Stimulated activated effector memory CD8-positive, alpha-beta T cell treated with anti-CD3 and anti-CD28 coated beads, Interleukin-12 subunit alpha, Interleukin-12 subunit beta, amount 100 ng/mL, for 72 hours (primary cell): ENCODE data around the gene GGN.
A peak's percentile ranks its signal among the peaks of the same experiment; 100 is the strongest.
"Not testable (repeated sequence)": the region's sequence is repeated elsewhere in the genome, so short reads cannot be mapped to it uniquely, and the experiment has no call there.

Experiments used
- ATAC-seq: fragments of 150-1000 bp; cut with Tn5 transposase; 2 replicates; pipeline ENCODE4 v1.10.0; 2021
- DNase-seq, 2 donors: peaks; one replicate each; pipeline ENCODE4 v3.0.0; 2021 to 2022; ENCODE audit warnings: low spot score in 2 of 2
- H3K27ac Mint-ChIP-seq: one replicate; pipeline ENCODE4 v1.8.0; 2022; ENCODE audit warnings: mild to moderate bottlenecking, mixed read lengths
- H3K36me3 Mint-ChIP-seq: one replicate; pipeline ENCODE4 v1.8.0; 2022; ENCODE audit warnings: mild to moderate bottlenecking, mixed read lengths
- H3K4me1 Mint-ChIP-seq: one replicate; pipeline ENCODE4 v1.8.0; 2022; ENCODE audit warnings: mixed read lengths
- H3K4me3 Mint-ChIP-seq: one replicate; pipeline ENCODE4 v1.8.0; 2022; ENCODE audit warnings: mild to moderate bottlenecking, mixed read lengths
- H3K9me3 Mint-ChIP-seq: one replicate; pipeline ENCODE4 v1.8.0; 2022; ENCODE audit warnings: mixed read lengths

The GGN gene

GRCh38 chr19:38367041-38367440 lies 20.8 kb downstream of the GGN start:
- Mint-ChIP-seq H3K9me3 (no peaks in the 10 kb centered on the region), H3K4me1 (peaks cover 6% of the 10 kb centered on the region), H3K27ac (no peak overlapping the region), H3K36me3 (no peaks in the 10 kb centered on the region), H3K4me3 (no peak overlapping the region)
- no peak for DNase-seq
- no peak for ATAC-seq

DNA sequence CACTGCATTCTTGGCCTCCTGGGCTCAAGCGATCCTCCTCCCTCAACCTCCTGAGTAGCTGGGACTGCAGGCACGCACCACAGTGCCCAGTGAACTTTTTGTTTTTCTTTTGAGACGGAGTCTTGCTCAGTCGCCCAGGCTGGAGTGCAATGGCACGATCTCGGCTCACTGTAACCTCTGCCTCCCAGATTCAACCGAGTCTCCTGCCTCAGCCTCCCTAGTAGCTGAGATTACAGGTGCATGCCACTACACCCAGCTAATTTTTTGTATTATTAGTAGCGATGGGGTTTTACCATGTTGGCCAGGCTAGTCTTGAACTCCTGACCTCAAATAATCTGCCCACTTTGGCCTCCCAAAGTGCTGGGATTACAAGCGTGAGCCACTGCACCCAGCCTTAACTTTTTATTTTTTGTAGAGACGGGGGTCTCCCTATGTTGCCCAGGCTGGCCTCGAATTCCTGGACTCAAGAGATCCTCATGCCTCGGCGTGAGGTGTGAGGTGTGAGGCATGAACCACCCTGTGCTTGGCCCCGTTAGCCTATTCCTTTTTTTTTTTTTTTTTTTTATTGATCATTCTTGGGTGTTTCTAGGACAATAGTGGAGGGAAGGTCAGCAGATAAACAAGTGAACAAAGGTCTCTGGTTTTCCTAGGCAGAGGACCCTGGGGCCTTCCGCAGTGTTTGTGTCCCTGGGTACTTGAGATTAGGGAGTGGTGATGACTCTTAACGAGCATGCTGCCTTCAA lies 24.7 kb downstream of the GGN start:
- H3K9me3 Mint-ChIP-seq, ATAC-seq, H3K27ac Mint-ChIP-seq, H3K36me3 Mint-ChIP-seq, DNase-seq: not testable (repeated sequence)
- Mint-ChIP-seq H3K4me1 (peaks cover 20% of the 10 kb centered on the region), H3K4me3 (peak overlapping the region; percentile 78)

- peak; percentile 78 for ATAC-seq
Observed at GRCh38 chr19:38362076-38362945, 25.5 kb downstream of the GGN start.

DNA sequence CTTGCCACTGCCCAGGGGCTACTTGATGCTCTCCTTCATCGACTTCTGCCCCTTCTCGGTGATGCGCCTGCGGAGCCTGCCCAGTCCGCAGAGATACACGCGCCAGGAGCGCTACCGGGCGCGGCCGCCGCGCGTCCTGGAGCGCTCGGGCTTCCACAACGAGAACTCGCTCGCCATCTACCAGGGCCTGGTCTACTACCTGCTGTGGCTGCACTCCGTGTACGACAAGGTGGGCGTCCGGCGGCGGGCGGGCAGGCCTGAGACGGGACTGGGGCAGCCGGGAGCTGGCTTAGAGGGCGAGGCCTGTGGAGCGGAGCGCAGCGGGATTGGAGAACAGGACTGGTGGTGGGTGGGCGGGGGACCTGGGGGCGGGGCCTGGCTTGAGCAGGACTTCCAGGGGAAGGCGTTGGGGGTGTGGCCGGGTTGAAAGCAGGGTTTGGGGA lies 26.2 kb downstream of the GGN start:
- H3K4me3 Mint-ChIP-seq, result peak overlapping the region; percentile 78
- no peaks in the 10 kb centered on the region for H3K9me3 Mint-ChIP-seq
- ATAC-seq, result peak; percentile 80
- DNase-seq, result peak; percentile 54 to 87
- peaks cover 4% of the 10 kb centered on the region for H3K36me3 Mint-ChIP-seq
- peaks cover 20% of the 10 kb centered on the region for H3K4me1 Mint-ChIP-seq
- H3K27ac Mint-ChIP-seq, result no peak overlapping the region

More at GRCh38 chr19:38362076-38362945, 25.5 kb downstream of the GGN start:
- Mint-ChIP-seq H3K36me3 (peaks cover 4% of the 10 kb centered on the region), H3K27ac (no peak overlapping the region), H3K4me3 (peak overlapping the region; percentile 78), H3K9me3 (no peaks in the 10 kb centered on the region), H3K4me1 (peaks cover 20% of the 10 kb centered on the region)
- peak; percentile 61 to 90 for DNase-seq

- no peak overlapping the region for H3K27ac Mint-ChIP-seq
- peaks cover 20% of the 10 kb centered on the region for H3K4me1 Mint-ChIP-seq
- no peak for ATAC-seq
- peak overlapping the region; percentile 78 for H3K4me3 Mint-ChIP-seq
- DNase-seq, result no peak
- no peaks in the 10 kb centered on the region for H3K9me3 Mint-ChIP-seq
- H3K36me3 Mint-ChIP-seq, result peaks cover 4% of the 10 kb centered on the region
Observed at GRCh38 chr19:38360839-38361631, 26.8 kb downstream of the GGN start.

- DNase-seq (no peak), ATAC-seq (no peak)
- H3K4me3 Mint-ChIP-seq, result peak overlapping the region; percentile 78
- no peaks in the 10 kb centered on the region for H3K9me3 Mint-ChIP-seq
- H3K4me1 Mint-ChIP-seq, result peaks cover 20% of the 10 kb centered on the region
- peaks cover 4% of the 10 kb centered on the region for H3K36me3 Mint-ChIP-seq
- no peak overlapping the region for H3K27ac Mint-ChIP-seq
Observed at GRCh38 chr19:38360351-38360750, 27.5 kb downstream of the GGN start.

DNA sequence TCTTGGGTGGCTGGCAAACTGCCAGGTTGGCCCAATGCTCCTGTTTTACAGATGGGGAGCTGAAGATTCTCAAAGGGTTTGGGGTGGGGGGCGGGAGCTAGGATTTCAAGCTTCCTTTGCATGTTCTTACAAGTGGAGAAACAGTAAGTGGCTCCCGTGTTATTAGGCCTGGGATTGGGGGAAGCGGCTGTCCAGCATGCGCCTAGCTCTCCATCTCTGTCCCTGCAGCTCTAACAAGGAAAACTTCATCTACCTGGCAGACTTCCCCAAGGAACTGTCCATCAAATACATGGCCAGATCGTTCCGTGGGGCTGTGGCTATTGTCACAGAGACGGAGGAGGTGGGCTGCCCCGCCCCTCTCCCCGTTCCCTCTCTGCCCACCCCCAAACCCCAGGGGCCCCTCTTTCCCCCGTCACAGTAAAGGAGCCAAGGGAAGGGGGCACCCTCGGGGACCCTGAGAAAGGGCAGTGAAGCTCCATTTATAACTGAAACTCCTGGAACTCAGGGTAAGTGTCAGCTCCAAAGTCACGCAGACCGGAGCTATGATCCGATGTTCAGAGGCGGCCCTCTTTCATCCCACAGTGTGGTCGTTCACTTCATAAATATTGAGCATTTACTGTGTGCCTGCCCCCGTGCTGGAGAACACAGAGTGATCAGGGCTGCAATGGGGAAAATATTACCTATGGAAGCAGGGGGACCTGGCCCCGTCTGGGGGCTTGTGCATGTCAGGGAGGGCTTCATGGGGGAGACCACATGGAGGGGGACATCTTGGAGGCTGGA lies 28.4 kb downstream of the GGN start:
- Mint-ChIP-seq H3K4me3 (peak overlapping the region; percentile 78), H3K9me3 (no peaks in the 10 kb centered on the region), H3K27ac (no peak overlapping the region), H3K36me3 (peaks cover 4% of the 10 kb centered on the region), H3K4me1 (peaks cover 20% of the 10 kb centered on the region)
- DNase-seq, result no peak
- ATAC-seq, result no peak

- no peak for ATAC-seq
- H3K27ac Mint-ChIP-seq, result no peak overlapping the region
Observed at GRCh38 chr19:38358071-38358470, 29.8 kb downstream of the GGN start.

GRCh38 chr19:38355728-38356725 lies 31.8 kb downstream of the GGN start:
- Mint-ChIP-seq H3K36me3 (no peaks in the 10 kb centered on the region), H3K4me1 (peaks cover 6% of the 10 kb centered on the region), H3K4me3 (no peak overlapping the region), H3K27ac (no peak overlapping the region), H3K9me3 (no peaks in the 10 kb centered on the region)
- DNase-seq, result no peak
- ATAC-seq, result no peak

More at GRCh38 chr19:38358071-38358470, 29.8 kb downstream of the GGN start:
- Mint-ChIP-seq H3K9me3 (no peaks in the 10 kb centered on the region), H3K4me3 (no peak overlapping the region), H3K4me1 (peaks cover 20% of the 10 kb centered on the region), H3K36me3 (peaks cover 4% of the 10 kb centered on the region)
- no peak for DNase-seq

- H3K4me3 Mint-ChIP-seq, result no peak overlapping the region
- no peak for ATAC-seq
- no peaks in the 10 kb centered on the region for H3K36me3 Mint-ChIP-seq
- no peaks in the 10 kb centered on the region for H3K9me3 Mint-ChIP-seq
- no peaks in the 10 kb centered on the region for H3K4me1 Mint-ChIP-seq
- H3K27ac Mint-ChIP-seq, result no peak overlapping the region
- DNase-seq, result no peak
Observed at GRCh38 chr19:38352611-38353010, 35.2 kb downstream of the GGN start.

GRCh38 chr19:38351865-38352395 lies 35.9 kb downstream of the GGN start:
- Mint-ChIP-seq H3K4me1 (no peaks in the 10 kb centered on the region), H3K4me3 (no peak overlapping the region), H3K27ac (no peak overlapping the region), H3K36me3 (no peaks in the 10 kb centered on the region), H3K9me3 (no peaks in the 10 kb centered on the region)
- ATAC-seq (no peak), DNase-seq (no peak)

DNA sequence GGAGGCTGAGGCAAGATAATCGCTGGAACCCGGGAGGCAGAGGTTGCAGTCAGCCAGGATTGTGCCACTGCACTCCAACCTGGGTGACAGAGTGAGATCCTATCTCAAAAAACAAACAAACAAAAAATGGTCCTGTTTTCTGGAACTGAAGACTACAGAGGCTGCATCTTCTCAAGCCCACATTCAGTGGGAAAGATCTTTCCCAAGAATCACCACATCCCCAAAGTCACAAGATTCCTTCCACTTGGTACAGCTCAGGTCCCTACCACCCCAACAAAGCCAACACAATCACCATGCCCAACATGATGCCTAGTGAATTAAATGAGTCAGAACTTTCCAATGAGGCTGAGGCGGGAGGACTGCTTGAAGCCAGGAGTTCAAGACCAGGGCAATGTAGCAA lies 37.0 kb downstream of the GGN start:
- H3K36me3 Mint-ChIP-seq, result no peaks in the 10 kb centered on the region
- no peak overlapping the region for H3K27ac Mint-ChIP-seq

DNA sequence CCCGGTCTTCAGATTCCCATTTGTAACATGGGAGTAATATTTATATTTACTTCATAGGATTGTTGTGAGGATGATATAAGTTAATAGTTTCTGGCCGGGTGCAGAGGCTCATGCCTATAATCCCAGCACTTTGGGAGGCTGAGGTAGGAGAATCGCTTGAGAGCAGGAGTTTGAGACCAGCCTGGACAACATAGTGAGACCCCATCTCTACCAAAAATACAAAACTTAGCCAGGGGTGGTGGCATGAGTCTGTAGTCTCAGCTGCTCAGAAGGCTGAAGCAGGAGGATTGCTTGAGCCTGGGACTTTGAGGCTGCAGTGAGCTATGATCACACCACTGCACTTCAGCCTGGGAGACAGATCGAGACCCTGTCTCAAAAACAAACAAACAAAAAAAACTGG lies 41.0 kb downstream of the GGN start:
- Mint-ChIP-seq H3K36me3 (no peaks in the 10 kb centered on the region), H3K4me3 (no peak overlapping the region), H3K9me3 (no peaks in the 10 kb centered on the region), H3K4me1 (no peaks in the 10 kb centered on the region), H3K27ac (no peak overlapping the region)
- no peak for DNase-seq
- ATAC-seq, result no peak

More for the DNA sequence above, 37.0 kb downstream of the GGN start:
- Mint-ChIP-seq H3K9me3 (no peaks in the 10 kb centered on the region), H3K4me3 (no peak overlapping the region), H3K4me1 (no peaks in the 10 kb centered on the region)
- no peak for DNase-seq
- no peak for ATAC-seq
